HG02798 (cell line): ENCODE results near the gene BRINP1.

ENCODE experiments used
- ATAC-seq: cut with Tn5 transposase; IDR thresholded peaks from one replicate; pipeline ENCODE4 v1.9.1; 2021; ENCODE audit warnings: mild to moderate bottlenecking; ENCODE audit not compliant: unreplicated experiment, poor library complexity

The BRINP1 gene

GRCh38 chr9:119283078-119283794 is 86.0 kb downstream of the BRINP1 start:
- ATAC-seq: no peak

- ATAC-seq: no peak
These were observed 86.7 kb downstream of the BRINP1 start for GRCh38 chr9:119282476-119283077.

- no peak for ATAC-seq
These were observed 88.3 kb downstream of the BRINP1 start for GRCh38 chr9:119280740-119281485.

GRCh38 chr9:119278171-119278570 is 91.1 kb downstream of the BRINP1 start:
- no peak for ATAC-seq

- ATAC-seq: no peak
These were observed 95.1 kb downstream of the BRINP1 start for GRCh38 chr9:119273984-119274665.

DNA sequence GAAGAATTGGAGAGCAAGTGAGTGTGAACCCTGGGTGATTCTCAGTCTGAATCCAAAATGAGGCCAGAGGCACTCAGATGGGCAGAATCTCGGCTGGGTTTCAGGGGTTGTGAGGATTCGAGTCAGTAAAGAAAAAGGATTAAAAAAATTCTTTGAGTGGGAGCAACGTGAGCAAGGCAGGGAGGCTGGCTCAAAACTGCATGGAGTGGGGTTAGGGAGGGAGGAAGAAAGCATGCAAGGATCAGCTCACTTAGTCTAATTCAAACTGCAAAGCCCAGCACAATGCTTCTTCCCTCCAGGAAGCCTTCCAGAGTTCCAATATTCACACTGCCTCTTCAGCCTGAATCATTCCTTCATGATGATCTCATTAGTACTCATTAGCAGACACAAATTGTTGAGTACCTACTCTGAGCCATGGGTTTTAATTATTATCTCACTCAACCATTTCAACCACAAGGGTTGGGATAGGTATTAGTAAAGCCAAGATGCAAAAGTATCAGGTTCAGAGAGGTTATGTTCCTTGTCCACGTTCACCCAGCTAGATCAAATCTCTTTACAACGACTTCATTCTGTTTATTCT is 95.8 kb downstream of the BRINP1 start:
- ATAC-seq: no peak

GRCh38 chr9:119272500-119273211 is 96.6 kb downstream of the BRINP1 start:
- ATAC-seq: no peak

- ATAC-seq: no peak
These were observed 100.2 kb downstream of the BRINP1 start for GRCh38 chr9:119268985-119269384.

DNA sequence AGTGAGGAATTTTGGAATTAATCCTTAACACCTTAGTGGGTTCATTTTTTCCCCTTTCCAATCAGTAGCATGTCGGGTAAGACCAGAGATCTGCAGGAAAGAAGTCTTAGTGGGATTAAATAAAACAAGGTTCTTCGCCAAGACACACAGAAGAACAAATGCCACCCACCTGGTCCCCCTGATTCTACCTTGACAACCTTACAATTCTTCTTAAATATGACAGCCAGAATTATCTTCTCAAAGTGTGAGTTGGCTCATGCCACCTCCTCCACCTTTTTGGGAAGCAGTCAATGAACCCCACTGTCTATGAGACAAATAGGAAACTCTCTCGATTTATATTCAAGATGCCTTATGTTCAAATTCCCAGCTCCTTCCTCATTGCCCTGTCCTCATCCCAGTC is 105.1 kb downstream of the BRINP1 start:
- no peak for ATAC-seq

DNA sequence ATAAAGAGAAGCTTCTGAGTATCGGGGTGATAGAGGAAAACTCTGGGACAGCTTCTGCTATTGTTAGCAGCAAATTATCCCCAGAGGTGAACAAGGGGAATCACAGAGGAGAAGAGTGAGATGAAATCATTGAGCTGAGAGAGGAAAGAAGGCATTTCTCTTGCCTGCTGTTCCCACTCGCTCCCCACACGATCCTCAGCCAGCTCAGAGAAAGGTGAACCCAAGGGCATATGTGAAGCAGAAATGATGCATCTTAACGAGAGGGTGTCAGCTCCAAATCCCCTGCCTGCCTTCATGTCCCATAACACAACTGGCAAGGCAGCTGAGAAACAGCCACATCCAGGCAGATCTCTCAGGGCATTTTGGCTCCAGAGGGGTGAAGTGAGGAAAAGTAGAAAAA is 111.6 kb downstream of the BRINP1 start:
- no peak for ATAC-seq

DNA sequence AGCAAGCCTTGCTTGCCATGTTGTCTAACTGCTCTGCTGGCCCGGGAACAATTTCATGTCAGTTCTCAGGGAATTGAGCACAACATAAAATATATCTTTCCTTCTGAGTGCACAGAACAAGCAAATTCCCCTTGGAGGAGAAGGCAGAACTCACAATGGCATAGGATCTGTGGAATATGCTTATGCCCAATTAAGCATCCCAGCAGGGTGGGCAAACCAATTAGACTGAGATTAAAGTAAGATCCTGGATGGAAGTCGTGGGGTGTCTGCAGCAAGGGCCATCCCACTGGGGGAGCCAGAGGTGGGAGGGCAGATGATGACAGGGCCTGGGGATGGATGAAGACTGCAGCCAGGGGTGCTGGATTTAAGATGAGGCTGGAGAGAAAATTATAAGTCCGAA is 114.1 kb downstream of the BRINP1 start:
- ATAC-seq: no peak

DNA sequence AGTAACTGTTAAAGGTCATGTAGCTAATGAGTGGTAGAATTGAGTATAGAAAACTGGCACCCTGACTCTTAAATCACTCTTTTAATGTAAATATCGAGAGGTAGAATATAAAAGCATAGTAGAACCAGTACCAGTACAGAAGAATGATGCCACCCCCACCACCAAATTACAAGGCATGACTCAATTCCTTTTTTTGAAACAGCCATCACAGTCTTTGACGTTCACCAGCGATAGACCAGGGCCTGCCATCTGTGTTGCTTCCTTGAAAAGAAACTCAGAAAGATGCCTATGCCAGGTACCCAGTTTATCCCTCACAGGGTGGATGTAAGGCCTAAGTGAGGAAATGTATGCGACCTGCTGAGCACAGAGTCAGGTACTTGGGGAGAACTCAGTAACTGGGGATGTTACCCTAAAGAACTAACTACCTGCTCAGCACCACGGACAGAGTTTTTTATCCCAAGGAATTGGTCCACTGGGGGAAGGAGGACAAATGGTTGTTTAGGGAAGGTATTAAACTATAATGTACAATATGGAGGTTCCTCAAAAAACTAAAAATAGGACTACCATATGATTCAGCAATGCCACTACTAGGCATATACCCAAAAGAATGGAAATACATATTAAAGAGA is 116.5 kb downstream of the BRINP1 start:
- no peak for ATAC-seq

- ATAC-seq: no peak
These were observed 117.3 kb downstream of the BRINP1 start for GRCh38 chr9:119251936-119252335.

DNA sequence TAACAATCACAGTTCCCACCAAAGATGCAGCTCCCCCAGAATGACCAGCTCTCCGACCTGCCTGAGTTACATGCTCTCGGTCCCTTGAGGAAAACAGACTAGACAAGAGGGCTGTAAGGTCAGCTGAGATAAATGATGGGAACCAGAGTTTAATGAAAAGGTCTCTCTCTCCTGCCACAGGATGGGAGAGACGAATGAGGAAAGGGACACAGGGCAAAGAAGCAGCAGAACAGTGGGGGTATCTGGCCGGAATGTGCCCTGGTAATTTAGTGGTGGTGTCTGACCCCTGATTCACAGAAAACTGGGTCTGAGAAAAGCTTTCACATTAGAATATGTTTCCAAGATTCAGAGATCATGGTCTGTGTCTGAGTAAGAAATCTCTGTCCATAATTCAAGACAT is 118.5 kb downstream of the BRINP1 start:
- ATAC-seq: no peak

- ATAC-seq: no peak
These were observed 128.7 kb downstream of the BRINP1 start for GRCh38 chr9:119240546-119240945.

GRCh38 chr9:119234636-119235035 is 134.6 kb downstream of the BRINP1 start:
- ATAC-seq: no peak

- no peak for ATAC-seq
These were observed 141.8 kb downstream of the BRINP1 start for GRCh38 chr9:119227422-119227821.

- ATAC-seq: no peak
These were observed 144.8 kb downstream of the BRINP1 start for GRCh38 chr9:119224431-119224830.

DNA sequence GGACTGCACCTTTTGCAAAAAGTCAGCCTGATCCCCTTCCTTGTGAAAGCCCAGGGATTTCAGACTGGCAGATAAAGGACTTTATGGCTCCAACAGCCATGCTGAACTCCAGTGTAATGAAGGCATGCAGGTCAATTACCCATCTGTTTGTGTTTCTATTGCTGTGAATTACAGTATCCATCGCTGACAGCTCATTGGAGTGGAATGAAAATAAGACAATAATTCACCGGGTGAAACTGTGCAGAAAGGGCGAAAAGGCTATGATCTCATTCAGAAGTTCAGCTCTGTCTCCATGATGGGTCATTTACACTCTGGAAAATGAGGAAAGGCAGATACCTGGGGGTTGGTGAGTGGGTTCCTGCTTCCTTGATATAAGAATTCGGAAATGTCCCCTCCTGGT is 148.0 kb downstream of the BRINP1 start:
- ATAC-seq: no peak

GRCh38 chr9:119218293-119218692 is 150.9 kb downstream of the BRINP1 start:
- no peak for ATAC-seq
